HL-60 (cell line): ENCODE results near the gene EIF5A2.

ENCODE experiments used
- GABPA ChIP-seq: IDR thresholded peaks from 2 replicates; pipeline ENCODE4 v1.6.1; 2012; ENCODE audit warnings: low read depth
- POLR2AphosphoS5 ChIP-seq: IDR thresholded peaks from 2 replicates; pipeline ENCODE4 v1.6.1; 2012; ENCODE audit warnings: low read depth
- TF ChIP-seq, protein P1 (sequence below): IDR thresholded peaks from one replicate; pipeline ENCODE4 v1.5.1; 2011; ENCODE audit warnings: low read length, control low read depth, inconsistent platforms; ENCODE audit not compliant: insufficient read depth
- TF ChIP-seq, protein P2 (sequence below): IDR thresholded peaks from 2 replicates; pipeline ENCODE4 v1.6.1; 2012; ENCODE audit warnings: low read depth; ENCODE audit not compliant: insufficient replicate concordance

GRCh38 chr3:170905862-170906261 lies 2.6 kb downstream of the EIF5A2 start:
- TF ChIP-seq, protein P1, sequence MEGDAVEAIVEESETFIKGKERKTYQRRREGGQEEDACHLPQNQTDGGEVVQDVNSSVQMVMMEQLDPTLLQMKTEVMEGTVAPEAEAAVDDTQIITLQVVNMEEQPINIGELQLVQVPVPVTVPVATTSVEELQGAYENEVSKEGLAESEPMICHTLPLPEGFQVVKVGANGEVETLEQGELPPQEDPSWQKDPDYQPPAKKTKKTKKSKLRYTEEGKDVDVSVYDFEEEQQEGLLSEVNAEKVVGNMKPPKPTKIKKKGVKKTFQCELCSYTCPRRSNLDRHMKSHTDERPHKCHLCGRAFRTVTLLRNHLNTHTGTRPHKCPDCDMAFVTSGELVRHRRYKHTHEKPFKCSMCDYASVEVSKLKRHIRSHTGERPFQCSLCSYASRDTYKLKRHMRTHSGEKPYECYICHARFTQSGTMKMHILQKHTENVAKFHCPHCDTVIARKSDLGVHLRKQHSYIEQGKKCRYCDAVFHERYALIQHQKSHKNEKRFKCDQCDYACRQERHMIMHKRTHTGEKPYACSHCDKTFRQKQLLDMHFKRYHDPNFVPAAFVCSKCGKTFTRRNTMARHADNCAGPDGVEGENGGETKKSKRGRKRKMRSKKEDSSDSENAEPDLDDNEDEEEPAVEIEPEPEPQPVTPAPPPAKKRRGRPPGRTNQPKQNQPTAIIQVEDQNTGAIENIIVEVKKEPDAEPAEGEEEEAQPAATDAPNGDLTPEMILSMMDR, result no peak
- TF ChIP-seq POLR2AphosphoS5 (no peak), GABPA (no peak)
- TF ChIP-seq, protein P2, sequence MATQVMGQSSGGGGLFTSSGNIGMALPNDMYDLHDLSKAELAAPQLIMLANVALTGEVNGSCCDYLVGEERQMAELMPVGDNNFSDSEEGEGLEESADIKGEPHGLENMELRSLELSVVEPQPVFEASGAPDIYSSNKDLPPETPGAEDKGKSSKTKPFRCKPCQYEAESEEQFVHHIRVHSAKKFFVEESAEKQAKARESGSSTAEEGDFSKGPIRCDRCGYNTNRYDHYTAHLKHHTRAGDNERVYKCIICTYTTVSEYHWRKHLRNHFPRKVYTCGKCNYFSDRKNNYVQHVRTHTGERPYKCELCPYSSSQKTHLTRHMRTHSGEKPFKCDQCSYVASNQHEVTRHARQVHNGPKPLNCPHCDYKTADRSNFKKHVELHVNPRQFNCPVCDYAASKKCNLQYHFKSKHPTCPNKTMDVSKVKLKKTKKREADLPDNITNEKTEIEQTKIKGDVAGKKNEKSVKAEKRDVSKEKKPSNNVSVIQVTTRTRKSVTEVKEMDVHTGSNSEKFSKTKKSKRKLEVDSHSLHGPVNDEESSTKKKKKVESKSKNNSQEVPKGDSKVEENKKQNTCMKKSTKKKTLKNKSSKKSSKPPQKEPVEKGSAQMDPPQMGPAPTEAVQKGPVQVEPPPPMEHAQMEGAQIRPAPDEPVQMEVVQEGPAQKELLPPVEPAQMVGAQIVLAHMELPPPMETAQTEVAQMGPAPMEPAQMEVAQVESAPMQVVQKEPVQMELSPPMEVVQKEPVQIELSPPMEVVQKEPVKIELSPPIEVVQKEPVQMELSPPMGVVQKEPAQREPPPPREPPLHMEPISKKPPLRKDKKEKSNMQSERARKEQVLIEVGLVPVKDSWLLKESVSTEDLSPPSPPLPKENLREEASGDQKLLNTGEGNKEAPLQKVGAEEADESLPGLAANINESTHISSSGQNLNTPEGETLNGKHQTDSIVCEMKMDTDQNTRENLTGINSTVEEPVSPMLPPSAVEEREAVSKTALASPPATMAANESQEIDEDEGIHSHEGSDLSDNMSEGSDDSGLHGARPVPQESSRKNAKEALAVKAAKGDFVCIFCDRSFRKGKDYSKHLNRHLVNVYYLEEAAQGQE, result no peak
